Right lobe of liver (tissue), 4 donors: Measurements from ENCODE around the gene TUFT1.

Experiments used
- POLR2A ChIP-seq: fragments of 450-650 bp; IDR thresholded peaks from one replicate; pipeline ENCODE4 v1.6.1; 2017; ENCODE audit warnings: antibody characterized with exemption, mild to moderate bottlenecking
- TF ChIP-seq, protein P1 (sequence below), 4 donors: fragments of 200-600 bp in 3 of 4; fragments of 450-650 bp in 1 of 4; IDR thresholded peaks; one replicate each; pipeline versions ENCODE4 v1.5.1 to v1.8.0; 2016 to 2022; ENCODE audit warnings: antibody characterized with exemption in 4 of 4, mild to moderate bottlenecking in 2 of 4
- donor health status: DM: no; HTN: no; CAD: no.
- donor health status: DM: no; HTN: no; CAD: no.
- donor health status: DM: no; HTN: yes; CAD: no.

DNA sequence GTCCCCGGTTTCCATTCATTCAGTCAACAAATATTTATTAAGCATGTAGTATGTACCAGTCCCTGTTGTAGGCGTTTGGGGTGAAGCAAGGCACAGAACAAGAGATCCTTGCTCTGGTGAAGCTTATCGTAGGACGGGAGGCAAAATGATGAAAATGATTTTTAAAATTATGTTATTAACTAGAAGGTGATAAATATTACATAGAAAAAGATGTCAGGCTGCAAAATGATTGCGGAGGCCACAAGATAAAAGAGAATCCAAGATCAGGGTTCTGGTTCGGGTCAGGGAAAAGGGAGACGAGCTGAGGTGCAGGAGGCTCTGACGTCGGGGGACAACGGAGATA lies 29.5 kb upstream of the TUFT1 start:
- TF ChIP-seq, protein P1, sequence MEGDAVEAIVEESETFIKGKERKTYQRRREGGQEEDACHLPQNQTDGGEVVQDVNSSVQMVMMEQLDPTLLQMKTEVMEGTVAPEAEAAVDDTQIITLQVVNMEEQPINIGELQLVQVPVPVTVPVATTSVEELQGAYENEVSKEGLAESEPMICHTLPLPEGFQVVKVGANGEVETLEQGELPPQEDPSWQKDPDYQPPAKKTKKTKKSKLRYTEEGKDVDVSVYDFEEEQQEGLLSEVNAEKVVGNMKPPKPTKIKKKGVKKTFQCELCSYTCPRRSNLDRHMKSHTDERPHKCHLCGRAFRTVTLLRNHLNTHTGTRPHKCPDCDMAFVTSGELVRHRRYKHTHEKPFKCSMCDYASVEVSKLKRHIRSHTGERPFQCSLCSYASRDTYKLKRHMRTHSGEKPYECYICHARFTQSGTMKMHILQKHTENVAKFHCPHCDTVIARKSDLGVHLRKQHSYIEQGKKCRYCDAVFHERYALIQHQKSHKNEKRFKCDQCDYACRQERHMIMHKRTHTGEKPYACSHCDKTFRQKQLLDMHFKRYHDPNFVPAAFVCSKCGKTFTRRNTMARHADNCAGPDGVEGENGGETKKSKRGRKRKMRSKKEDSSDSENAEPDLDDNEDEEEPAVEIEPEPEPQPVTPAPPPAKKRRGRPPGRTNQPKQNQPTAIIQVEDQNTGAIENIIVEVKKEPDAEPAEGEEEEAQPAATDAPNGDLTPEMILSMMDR (IDR thresholded peaks at IDR 0.05): no peak
- no peak for TF ChIP-seq POLR2A
